Iris pigment epithelial cell (primary cell): Measurements from ENCODE around the gene SNTB2.
"Not testable (repeated sequence)": the region's sequence is repeated elsewhere in the genome, so short reads cannot be mapped to it uniquely, and the experiment has no call there.

Experiments used
- DNase-seq: peaks from one replicate; pipeline ENCODE4 v3.0.0-alpha.2; 2011; ENCODE audit warnings: low read depth

SNTB2 gene

DNA sequence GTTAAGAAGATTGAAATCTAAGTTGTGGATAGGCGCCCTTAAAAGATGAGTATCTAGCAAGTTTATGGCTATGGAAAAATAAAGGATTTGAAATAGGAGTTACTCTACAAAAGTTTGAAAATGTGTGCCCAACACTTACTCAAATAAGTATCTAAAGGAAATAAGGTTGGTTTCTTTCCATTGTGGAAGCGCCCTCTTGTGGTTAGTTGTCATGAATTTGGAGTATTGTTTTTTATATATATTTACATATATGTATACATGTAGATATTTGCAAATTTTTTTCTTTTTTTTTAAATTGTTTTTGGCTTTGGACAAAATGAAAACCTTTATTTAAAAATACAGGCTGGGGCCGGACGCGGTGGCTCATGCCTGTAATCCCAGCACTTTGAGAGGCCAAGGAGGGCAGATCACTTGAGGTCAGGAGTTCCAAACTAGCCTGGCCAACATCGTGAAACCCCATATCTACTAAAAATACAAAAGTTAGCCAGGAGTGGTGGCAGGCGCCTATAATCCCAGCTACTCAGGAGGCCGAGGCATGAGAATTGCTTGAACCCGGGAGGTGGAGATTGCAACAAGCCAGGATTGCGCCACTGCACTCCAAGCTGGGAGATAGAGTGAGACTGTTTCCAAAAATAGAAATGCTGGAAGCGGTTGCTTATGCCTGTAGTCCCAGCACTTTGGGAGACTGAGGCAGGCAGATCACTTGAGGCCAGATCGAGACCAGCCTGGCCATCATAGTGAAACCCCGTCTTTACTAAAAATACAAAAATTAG, 100.2 kb downstream of the SNTB2 start:
- DNase-seq = peak; percentile 83

DNA sequence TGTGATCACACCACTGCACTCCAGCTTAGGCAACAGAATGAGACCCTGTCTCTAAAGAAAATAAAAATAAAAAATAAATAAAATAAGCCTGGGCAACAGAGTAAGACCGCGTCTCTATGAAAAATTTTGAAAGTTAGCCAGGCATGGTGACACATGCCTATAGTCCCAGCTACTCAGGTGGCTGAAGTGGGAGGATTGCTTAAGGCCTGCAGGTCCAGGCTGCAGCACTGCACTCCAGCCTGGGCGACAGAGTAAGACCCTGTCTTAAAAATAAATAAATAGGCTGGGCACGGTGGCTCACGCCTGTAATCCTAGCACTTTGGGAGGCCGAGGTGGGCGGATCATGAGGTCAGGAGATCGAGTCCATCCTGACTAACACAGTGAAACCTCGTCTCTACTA, 104.7 kb downstream of the SNTB2 start:
- DNase-seq = not testable (repeated sequence)

GRCh38 chr16:69293401-69293800, 106.4 kb downstream of the SNTB2 start:
- DNase-seq = no peak

DNA sequence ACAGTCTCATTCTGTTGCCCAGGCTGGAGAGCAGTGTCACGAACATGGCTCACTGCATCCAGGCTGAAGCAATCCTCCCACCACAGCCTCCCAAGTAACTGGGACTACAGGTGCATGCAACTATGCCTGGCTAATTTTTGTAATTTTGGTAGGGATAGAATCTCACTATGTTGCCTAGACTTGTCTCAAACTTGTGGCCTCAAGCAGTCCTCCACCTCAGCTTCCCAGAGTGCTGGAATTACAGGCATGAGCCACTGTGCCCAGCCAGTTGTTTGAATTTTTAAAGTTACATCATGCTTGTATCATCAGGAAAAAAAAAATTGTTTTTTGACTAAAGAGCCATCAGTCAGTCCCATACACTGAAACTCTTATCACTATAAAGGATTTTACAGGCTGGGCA, 107.1 kb downstream of the SNTB2 start:
- DNase-seq = no peak

- not testable (repeated sequence) for DNase-seq
Measured at GRCh38 chr16:69296771-69297170, 109.8 kb downstream of the SNTB2 start.

- no peak for DNase-seq
Measured at GRCh38 chr16:69298261-69298660, 111.3 kb downstream of the SNTB2 start.

DNA sequence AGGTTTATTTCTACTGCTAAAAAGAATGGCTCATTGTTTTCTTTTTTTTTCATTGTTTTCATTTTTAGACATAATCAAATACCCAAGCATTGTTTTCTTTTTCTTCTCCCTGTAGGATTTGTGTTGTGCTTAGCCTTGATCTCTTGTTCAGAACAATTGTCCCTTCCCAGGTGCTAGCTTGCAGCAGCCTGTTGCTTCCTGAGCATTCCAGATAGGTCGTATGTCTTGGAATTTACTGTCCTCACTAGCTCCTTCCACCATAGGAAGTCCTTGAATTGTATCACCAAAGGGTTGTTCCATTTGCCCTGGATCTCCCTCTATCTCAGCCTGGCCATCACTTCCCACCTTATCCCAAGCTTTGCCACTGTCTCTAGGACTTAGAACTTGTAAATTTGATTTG, 114.2 kb downstream of the SNTB2 start:
- DNase-seq = no peak

GRCh38 chr16:69301861-69302260, 114.9 kb downstream of the SNTB2 start:
- DNase-seq = no peak

- DNase-seq = no peak
Measured at GRCh38 chr16:69302301-69302700, 115.3 kb downstream of the SNTB2 start.

DNA sequence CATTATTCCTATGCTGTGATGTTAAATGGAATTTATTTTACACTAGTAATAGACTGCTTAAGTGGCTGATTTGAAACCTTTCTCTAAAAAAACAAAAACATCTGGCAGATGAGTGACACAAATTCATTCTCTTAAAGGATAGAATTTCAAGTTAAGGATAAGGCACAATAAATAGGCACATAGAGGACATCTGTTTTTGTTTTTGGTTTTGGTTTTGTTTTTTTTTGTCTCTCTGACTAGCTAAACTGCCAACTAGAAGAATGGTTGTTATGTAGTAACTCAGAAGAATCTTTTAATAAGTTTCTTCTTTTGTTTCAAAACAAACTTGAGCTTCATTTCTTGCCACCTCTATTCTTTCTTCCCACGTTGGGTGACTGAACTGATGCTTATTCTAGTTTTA, 119.1 kb downstream of the SNTB2 start:
- DNase-seq = no peak

DNA sequence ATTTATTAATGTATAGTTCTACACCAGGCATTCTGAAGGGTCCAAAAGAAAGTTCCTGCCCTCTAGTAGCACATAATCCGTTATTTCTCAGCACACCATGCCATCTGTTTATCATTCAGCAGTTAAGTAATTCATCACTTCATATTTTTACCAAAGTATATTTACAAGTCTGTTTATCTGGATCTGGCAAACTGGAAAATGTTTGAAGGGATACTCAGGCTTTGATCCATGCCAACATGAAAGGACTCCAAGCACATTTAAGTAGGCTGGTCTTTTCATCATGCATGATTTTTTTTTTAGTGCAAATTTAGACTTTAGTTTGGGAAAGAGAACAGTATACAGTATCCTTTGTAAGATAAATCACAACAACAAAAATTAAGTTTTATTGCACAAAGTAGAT, 120.1 kb downstream of the SNTB2 start:
- no peak for DNase-seq

GRCh38 chr16:69307856-69308255, 120.9 kb downstream of the SNTB2 start:
- no peak for DNase-seq

- no peak for DNase-seq
Measured at GRCh38 chr16:69309316-69309715, 122.4 kb downstream of the SNTB2 start.

- peak; percentile 95 for DNase-seq
Measured at GRCh38 chr16:69310653-69311532, 123.9 kb downstream of the SNTB2 start, which contains the start of gene VPS4A. Gene VPS4A (plus strand): TSS chr16:69311350. CDS start chr16:69311512, 162 bp downstream.

GRCh38 chr16:69311533-69312387, 124.8 kb downstream of the SNTB2 start:
- peak; percentile 36 for DNase-seq

GRCh38 chr16:69313469-69313868, 126.5 kb downstream of the SNTB2 start:
- no peak for DNase-seq

DNA sequence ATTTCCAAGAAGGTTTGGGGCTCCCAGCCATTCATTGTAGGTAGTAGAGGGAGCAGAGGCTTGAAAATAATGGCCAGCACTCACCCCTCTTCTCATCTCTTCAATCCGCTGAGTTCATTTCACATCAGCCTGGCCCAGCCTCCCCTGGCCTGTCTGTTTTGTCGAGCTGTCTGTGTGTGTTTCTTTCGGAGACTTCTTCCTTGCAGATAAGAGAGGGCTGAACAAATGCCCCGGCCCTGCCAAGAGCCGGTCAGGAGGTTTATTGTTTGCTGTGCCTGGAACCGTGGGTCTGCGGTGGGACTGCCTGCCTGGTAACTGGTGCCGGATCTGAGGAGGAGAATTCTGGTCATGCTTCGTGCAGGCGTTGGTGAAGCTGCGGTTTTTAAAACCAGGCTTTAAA, 127.6 kb downstream of the SNTB2 start:
- no peak for DNase-seq

GRCh38 chr16:69315486-69316311, 128.7 kb downstream of the SNTB2 start:
- no peak for DNase-seq

DNA sequence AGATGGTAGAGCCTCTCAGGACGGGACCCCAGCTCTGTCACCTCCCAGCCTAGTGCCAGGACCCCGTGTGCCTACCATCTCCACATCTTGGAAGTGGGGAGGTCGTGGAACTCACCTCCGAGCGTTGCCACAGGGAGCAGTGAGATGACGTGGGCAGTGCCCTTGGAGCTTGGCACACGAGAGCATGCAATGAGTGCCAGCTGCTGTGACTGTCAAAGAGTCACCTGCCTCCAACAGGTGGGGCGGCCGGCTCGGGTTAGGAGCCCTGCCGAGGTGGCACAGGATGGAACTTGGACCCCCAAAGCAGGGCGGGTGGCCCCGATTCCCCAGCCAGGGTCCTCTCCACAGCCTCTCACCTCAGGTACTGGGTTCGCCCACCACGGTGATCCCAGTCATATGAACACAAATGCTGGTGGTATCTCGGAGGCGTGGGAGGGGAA, 129.7 kb downstream of the SNTB2 start:
- DNase-seq = no peak

- no peak for DNase-seq
Measured at GRCh38 chr16:69318177-69318910, 131.4 kb downstream of the SNTB2 start.

DNA sequence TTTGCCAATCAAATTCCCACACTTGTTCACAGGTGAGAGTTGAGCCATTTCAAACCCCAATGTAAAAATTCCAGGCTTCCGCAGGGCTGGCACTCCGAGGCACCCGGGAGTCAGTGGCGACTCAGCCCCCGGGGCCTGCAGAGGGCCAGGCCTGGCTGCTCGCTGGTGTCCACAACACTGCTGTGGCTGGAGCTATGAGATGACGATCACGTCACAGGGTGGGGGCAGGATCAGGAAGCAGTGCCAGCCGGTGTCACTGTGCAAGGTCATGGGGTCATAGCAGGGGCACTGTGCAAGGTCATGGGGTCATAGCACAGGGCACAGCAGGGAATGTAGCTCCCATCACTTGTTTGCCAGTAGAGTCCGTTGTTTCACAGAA, 131.9 kb downstream of the SNTB2 start:
- DNase-seq = no peak
